ENCODE measurements around the gene ARID2.

DNA sequence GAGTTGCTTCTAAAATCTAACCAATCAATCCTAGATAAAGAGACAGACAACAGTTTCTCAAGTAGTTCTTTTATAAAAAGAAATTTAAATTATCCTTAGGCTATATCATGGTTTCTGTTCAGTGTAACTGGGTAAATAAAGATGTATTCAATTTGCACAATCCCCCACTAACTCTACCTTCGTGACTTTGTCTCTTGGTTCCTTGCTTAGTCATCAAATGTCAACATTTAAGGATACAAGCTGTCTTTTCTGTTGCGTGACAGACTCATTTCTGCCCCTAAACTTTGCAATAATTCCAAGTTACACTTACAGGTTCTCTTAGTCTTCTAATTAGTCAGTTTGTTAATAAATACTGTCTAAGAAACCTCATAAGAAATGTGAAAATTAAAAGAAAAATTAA lies 210.3 kb downstream of the ARID2 start:
- TF ChIP-seq, protein P1, sequence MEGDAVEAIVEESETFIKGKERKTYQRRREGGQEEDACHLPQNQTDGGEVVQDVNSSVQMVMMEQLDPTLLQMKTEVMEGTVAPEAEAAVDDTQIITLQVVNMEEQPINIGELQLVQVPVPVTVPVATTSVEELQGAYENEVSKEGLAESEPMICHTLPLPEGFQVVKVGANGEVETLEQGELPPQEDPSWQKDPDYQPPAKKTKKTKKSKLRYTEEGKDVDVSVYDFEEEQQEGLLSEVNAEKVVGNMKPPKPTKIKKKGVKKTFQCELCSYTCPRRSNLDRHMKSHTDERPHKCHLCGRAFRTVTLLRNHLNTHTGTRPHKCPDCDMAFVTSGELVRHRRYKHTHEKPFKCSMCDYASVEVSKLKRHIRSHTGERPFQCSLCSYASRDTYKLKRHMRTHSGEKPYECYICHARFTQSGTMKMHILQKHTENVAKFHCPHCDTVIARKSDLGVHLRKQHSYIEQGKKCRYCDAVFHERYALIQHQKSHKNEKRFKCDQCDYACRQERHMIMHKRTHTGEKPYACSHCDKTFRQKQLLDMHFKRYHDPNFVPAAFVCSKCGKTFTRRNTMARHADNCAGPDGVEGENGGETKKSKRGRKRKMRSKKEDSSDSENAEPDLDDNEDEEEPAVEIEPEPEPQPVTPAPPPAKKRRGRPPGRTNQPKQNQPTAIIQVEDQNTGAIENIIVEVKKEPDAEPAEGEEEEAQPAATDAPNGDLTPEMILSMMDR (IDR thresholded peaks at IDR 0.05; ENCODE audit: low read depth, low read length, missing input control): no peak
- TF ChIP-seq, protein P2, sequence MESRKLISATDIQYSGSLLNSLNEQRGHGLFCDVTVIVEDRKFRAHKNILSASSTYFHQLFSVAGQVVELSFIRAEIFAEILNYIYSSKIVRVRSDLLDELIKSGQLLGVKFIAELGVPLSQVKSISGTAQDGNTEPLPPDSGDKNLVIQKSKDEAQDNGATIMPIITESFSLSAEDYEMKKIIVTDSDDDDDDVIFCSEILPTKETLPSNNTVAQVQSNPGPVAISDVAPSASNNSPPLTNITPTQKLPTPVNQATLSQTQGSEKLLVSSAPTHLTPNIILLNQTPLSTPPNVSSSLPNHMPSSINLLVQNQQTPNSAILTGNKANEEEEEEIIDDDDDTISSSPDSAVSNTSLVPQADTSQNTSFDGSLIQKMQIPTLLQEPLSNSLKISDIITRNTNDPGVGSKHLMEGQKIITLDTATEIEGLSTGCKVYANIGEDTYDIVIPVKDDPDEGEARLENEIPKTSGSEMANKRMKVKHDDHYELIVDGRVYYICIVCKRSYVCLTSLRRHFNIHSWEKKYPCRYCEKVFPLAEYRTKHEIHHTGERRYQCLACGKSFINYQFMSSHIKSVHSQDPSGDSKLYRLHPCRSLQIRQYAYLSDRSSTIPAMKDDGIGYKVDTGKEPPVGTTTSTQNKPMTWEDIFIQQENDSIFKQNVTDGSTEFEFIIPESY (IDR thresholded peaks at IDR 0.05): no peak
- TF ChIP-seq, protein P3, sequence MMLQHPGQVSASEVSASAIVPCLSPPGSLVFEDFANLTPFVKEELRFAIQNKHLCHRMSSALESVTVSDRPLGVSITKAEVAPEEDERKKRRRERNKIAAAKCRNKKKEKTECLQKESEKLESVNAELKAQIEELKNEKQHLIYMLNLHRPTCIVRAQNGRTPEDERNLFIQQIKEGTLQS (IDR thresholded peaks at IDR 0.05): no peak
- TF ChIP-seq, protein P4, sequence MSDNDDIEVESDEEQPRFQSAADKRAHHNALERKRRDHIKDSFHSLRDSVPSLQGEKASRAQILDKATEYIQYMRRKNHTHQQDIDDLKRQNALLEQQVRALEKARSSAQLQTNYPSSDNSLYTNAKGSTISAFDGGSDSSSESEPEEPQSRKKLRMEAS (IDR thresholded peaks at IDR 0.05): no peak
